Adrenal gland (tissue), 5 donors: ENCODE measurements around the gene SLC22A25.

Source experiments
- POLR2A ChIP-seq, 2 donors: fragments of 450-650 bp; IDR thresholded peaks; one replicate each; pipeline ENCODE4 v1.6.1; 2017; ENCODE audit warnings: antibody characterized with exemption in 2 of 2, mild to moderate bottlenecking in 2 of 2, moderate library complexity in 1 of 2
- TF ChIP-seq, protein P1 (sequence below), 6 experiments: fragments of 450-650 bp in 4 of 6; fragments of 200-600 bp in 2 of 6; sonication (generic) in 1 of 6; IDR thresholded peaks; 1 replicate in 5 of 6; 2 replicates in 1 of 6; pipeline versions ENCODE4 v1.5.1 to v1.8.0; 2016 to 2021; ENCODE audit warnings: antibody characterized with exemption in 6 of 6, mild to moderate bottlenecking in 2 of 6, moderate library complexity in 1 of 6
- donor health status: DM: no; HTN: no; CAD: no.

GRCh38 chr11:63290285-63290684, 46.9 kb upstream of the SLC22A25 start:
- TF ChIP-seq, protein P1, sequence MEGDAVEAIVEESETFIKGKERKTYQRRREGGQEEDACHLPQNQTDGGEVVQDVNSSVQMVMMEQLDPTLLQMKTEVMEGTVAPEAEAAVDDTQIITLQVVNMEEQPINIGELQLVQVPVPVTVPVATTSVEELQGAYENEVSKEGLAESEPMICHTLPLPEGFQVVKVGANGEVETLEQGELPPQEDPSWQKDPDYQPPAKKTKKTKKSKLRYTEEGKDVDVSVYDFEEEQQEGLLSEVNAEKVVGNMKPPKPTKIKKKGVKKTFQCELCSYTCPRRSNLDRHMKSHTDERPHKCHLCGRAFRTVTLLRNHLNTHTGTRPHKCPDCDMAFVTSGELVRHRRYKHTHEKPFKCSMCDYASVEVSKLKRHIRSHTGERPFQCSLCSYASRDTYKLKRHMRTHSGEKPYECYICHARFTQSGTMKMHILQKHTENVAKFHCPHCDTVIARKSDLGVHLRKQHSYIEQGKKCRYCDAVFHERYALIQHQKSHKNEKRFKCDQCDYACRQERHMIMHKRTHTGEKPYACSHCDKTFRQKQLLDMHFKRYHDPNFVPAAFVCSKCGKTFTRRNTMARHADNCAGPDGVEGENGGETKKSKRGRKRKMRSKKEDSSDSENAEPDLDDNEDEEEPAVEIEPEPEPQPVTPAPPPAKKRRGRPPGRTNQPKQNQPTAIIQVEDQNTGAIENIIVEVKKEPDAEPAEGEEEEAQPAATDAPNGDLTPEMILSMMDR (IDR thresholded peaks at IDR 0.05), result no peak
- TF ChIP-seq POLR2A (IDR thresholded peaks at IDR 0.05), result no peak
